Left hindlimb (tissue), 1 donor: Measurements from ENCODE around the gene OSBPL9.
"Not testable (repeated sequence)": the region's sequence is repeated elsewhere in the genome, so short reads cannot be mapped to it uniquely, and the experiment has no call there.

Experiments used
- DNase-seq: peaks from one replicate; pipeline ENCODE4 v3.0.0-alpha.2; 2018

OSBPL9 gene

GRCh38 chr1:51616903-51617708 is at the start of gene OSBPL9:
Gene OSBPL9, plus strand, starts transcription at chr1:51617092. Its CDS starts 19 bp downstream, at chr1:51617111.
- peak; percentile 95 for DNase-seq

- no peak for DNase-seq
These were observed 49.2 kb upstream of the OSBPL9 start for GRCh38 chr1:51567653-51568052.

GRCh38 chr1:51568231-51568935 is 48.5 kb upstream of the OSBPL9 start:
- no peak for DNase-seq

GRCh38 chr1:51569284-51570062 is 47.4 kb upstream of the OSBPL9 start:
- DNase-seq = no peak

- DNase-seq = no peak
These were observed 46.7 kb upstream of the OSBPL9 start for GRCh38 chr1:51570063-51570710.

GRCh38 chr1:51572365-51572764 is 44.5 kb upstream of the OSBPL9 start:
- DNase-seq = no peak

GRCh38 chr1:51574796-51575195 is 42.1 kb upstream of the OSBPL9 start:
- DNase-seq = no peak

GRCh38 chr1:51575406-51576084 is 41.3 kb upstream of the OSBPL9 start:
- DNase-seq = no peak

GRCh38 chr1:51576085-51576444 is 40.8 kb upstream of the OSBPL9 start:
- DNase-seq = no peak

GRCh38 chr1:51576923-51577322 is 40.0 kb upstream of the OSBPL9 start:
- no peak for DNase-seq

GRCh38 chr1:51578383-51579109 is 38.3 kb upstream of the OSBPL9 start:
- DNase-seq = no peak

- no peak for DNase-seq
These were observed 35.7 kb upstream of the OSBPL9 start for GRCh38 chr1:51581238-51581637.

- peak; percentile 49 for DNase-seq
These were observed 33.4 kb upstream of the OSBPL9 start for GRCh38 chr1:51583532-51583931.

GRCh38 chr1:51584021-51584420 is 32.9 kb upstream of the OSBPL9 start:
- DNase-seq = no peak

GRCh38 chr1:51592711-51593110 is 24.2 kb upstream of the OSBPL9 start:
- DNase-seq = no peak

GRCh38 chr1:51594716-51595115 is 22.2 kb upstream of the OSBPL9 start:
- DNase-seq = no peak

- no peak for DNase-seq
These were observed 16.4 kb upstream of the OSBPL9 start for GRCh38 chr1:51600529-51600928.

- DNase-seq = no peak
These were observed 15.9 kb upstream of the OSBPL9 start for GRCh38 chr1:51600965-51601364.

GRCh38 chr1:51605961-51606723 is 10.8 kb upstream of the OSBPL9 start:
- DNase-seq = no peak

- no peak for DNase-seq
These were observed 9.2 kb upstream of the OSBPL9 start for GRCh38 chr1:51607681-51608095.

- DNase-seq = not testable (repeated sequence)
These were observed 6.8 kb upstream of the OSBPL9 start for GRCh38 chr1:51610104-51610503.
